GM23338 (cell line): ENCODE measurements around the gene CTRB2. TPM values are rescaled to one million over a fixed set of nuclear protein-coding genes. Genes with fewer than 3 reads are reported as not detected.

ENCODE experiments used
- ATAC-seq: fragments of 200-7000 bp; cut with Tn5 transposase; 3 replicates; pipeline ENCODE4 v1.9.1; 2020
- DNase-seq: peaks from one replicate; pipeline ENCODE4 v3.0.0-alpha.2; 2015; ENCODE audit warnings: low spot score
- H2AFZ ChIP-seq: fragments of 200-600 bp; sonication (generic); 2 replicates; pipeline ENCODE4 v1.8.0; 2016; ENCODE audit warnings: antibody characterized with exemption, mild to moderate bottlenecking, moderate library complexity
- H3F3A ChIP-seq: fragments of 200-600 bp; sonication (generic); replicated peaks from 2 replicates; pipeline ENCODE4 v1.8.0; 2017; ENCODE audit warnings: antibody characterized with exemption, mixed run types, low read depth
- H3K27ac ChIP-seq: fragments of 200-600 bp; sonication (generic); 2 replicates; pipeline ENCODE4 v1.6.1; 2016; ENCODE audit warnings: low read depth
- H3K27me3 ChIP-seq: fragments of 200-600 bp; sonication (generic); 2 replicates; pipeline ENCODE4 v1.8.0; 2016; ENCODE audit warnings: mild to moderate bottlenecking, mixed run types, moderate library complexity; ENCODE audit not compliant: insufficient read depth
- H3K36me3 ChIP-seq: fragments of 200-600 bp; sonication (generic); 2 replicates; pipeline ENCODE4 v1.8.0; 2016; ENCODE audit warnings: mild to moderate bottlenecking; ENCODE audit not compliant: insufficient read depth
- H3K4me1 ChIP-seq: fragments of 200-600 bp; sonication (generic); 2 replicates; pipeline ENCODE4 v1.8.0; 2016; ENCODE audit warnings: mild to moderate bottlenecking, moderate library complexity; ENCODE audit not compliant: insufficient read depth
- H3K4me2 ChIP-seq: fragments of 200-600 bp; sonication (generic); 2 replicates; pipeline ENCODE4 v1.7.1; 2017; ENCODE audit warnings: mixed run types
- H3K4me3 ChIP-seq: fragments of 200-600 bp; sonication (generic); 2 replicates; pipeline ENCODE4 v1.6.1; 2016; ENCODE audit warnings: mixed run types
- H3K79me2 ChIP-seq: fragments of 200-600 bp; sonication (generic); replicated peaks from 2 replicates; pipeline ENCODE4 v1.8.0; 2017; ENCODE audit warnings: mild to moderate bottlenecking; ENCODE audit not compliant: insufficient read depth
- H3K9me2 ChIP-seq: fragments of 200-600 bp; sonication (generic); 2 replicates; pipeline ENCODE4 v1.8.0; 2017; ENCODE audit not compliant: insufficient read depth
- H4K20me1 ChIP-seq: fragments of 200-600 bp; sonication (generic); replicated peaks from 2 replicates; pipeline ENCODE4 v1.8.0; 2017; ENCODE audit warnings: mild to moderate bottlenecking; ENCODE audit not compliant: insufficient read depth
- H3K27ac Mint-ChIP-seq: 2 replicates; pipeline ENCODE4 v1.8.0; 2020; ENCODE audit warnings: inconsistent platforms, mild to moderate bottlenecking, moderate library complexity, mixed read lengths
- H3K27me3 Mint-ChIP-seq: 3 replicates; pipeline ENCODE4 v1.8.0; 2022; ENCODE audit warnings: low read depth, mild to moderate bottlenecking, moderate library complexity, mixed read lengths, inconsistent platforms; ENCODE audit not compliant: insufficient read depth, poor library complexity
- H3K36me3 Mint-ChIP-seq: 3 replicates; pipeline ENCODE4 v1.8.0; 2021; ENCODE audit warnings: low read depth, mild to moderate bottlenecking, inconsistent platforms, moderate library complexity, mixed read lengths
- H3K4me1 Mint-ChIP-seq: 3 replicates; pipeline ENCODE4 v1.8.0; 2020; ENCODE audit warnings: mild to moderate bottlenecking, inconsistent platforms, mixed read lengths
- H3K4me3 Mint-ChIP-seq: 3 replicates; pipeline ENCODE4 v1.8.0; 2021; ENCODE audit warnings: moderate library complexity, mild to moderate bottlenecking, inconsistent platforms, mixed read lengths
- H3K9me3 Mint-ChIP-seq: 3 replicates; pipeline ENCODE4 v1.8.0; 2020; ENCODE audit warnings: moderate library complexity, mild to moderate bottlenecking, inconsistent platforms, mixed read lengths
- CTCF ChIP-seq, 2 experiments: fragments of 200-600 bp in 1 of 2; sonication (generic) in 1 of 2; conservative IDR thresholded peaks; 2 replicates each; pipeline versions ENCODE4 v1.5.1 to v1.6.1; 2016 to 2017; ENCODE audit warnings: antibody characterized with exemption in 2 of 2, low read depth in 2 of 2, mild to moderate bottlenecking in 2 of 2, moderate library complexity in 1 of 2
- ETS1 ChIP-seq: IDR thresholded peaks from 2 replicates; pipeline ENCODE4 v1.6.1; 2016; ENCODE audit warnings: antibody characterized with exemption
- EZH2 ChIP-seq: fragments of 200-600 bp; sonication (generic); IDR thresholded peaks from one replicate; pipeline ENCODE4 v1.8.0; 2017; ENCODE audit warnings: antibody characterized with exemption, mild to moderate bottlenecking, low read depth; ENCODE audit not compliant: unreplicated experiment
- EZH2phosphoT487 ChIP-seq: fragments of 200-600 bp; sonication (generic); IDR thresholded peaks from one replicate; pipeline ENCODE4 v1.8.1; 2018; ENCODE audit warnings: antibody characterized with exemption; ENCODE audit not compliant: unreplicated experiment
- STAT1 ChIP-seq: IDR thresholded peaks from one replicate; pipeline ENCODE4 v1.6.1; 2016; ENCODE audit warnings: antibody characterized with exemption; ENCODE audit not compliant: unreplicated experiment
- polyA plus RNA-seq: library from polyadenylated mRNA; unstranded; fragments of >200 nt; fragmentation: Nextera tagmentation; extraction: Ambion mirVana; gene quantifications from 2 replicates; pipeline ENCODE4 v1.2.1, GENCODE V29; 2016
- total RNA-seq: library from RNA; depleted of rRNA; stranded (reverse); fragments of >200 nt; shearing (Covaris generic); gene quantifications from 2 replicates; pipeline ENCODE4 v1.2.3, GENCODE V29; 2014
- TF ChIP-seq, protein P1 (sequence below): IDR thresholded peaks from one replicate; pipeline ENCODE4 v1.6.1; 2018; ENCODE audit warnings: antibody characterized with exemption; ENCODE audit not compliant: unreplicated experiment
- TF ChIP-seq, protein P2 (sequence below): fragments of 250-450 bp; sonication (Bioruptor Pico); IDR thresholded peaks from 2 replicates; pipeline ENCODE4 v1.5.0; 2020; ENCODE audit warnings: mild to moderate bottlenecking, moderate library complexity

Gene CTRB2
- total and polyA plus RNA-seq, 2 experiments from 2014 or later = not detected

DNA sequence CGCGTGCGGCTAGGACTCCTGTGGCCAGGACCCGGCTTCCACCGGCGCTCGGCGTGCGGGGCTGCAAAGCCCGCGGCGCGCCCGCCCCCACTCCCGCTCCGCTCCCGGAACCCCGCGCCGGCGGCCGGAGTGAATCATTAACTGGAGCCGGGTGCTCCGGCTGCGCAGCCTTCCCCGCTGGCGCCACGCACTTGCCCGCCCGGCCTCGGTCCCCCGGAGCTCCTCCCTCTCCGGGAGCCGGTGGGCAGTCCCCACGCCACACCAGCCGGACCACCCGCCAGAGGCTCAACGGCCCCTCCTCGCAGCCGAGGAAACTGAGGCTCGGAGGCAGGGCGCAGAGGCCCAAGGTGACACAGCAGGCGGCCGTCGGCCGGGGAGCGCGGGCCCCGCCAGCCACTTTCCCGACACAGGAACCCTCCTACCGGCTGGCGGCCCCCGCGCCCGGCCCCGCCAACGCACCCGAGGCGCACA is 43.9 kb upstream of the CTRB2 start:
- H3K36me3 ChIP-seq = no peaks in the 10 kb centered on the region
- H3K4me1 ChIP-seq = peaks cover 71% of the 10 kb centered on the region
- peak overlapping the region; percentile 90 for H3K4me3 ChIP-seq
- peaks cover 47% of the 10 kb centered on the region for H4K20me1 ChIP-seq
- H3K9me2 ChIP-seq = no peaks in the 10 kb centered on the region
- Mint-ChIP-seq H3K27me3 (peaks cover 48% of the 10 kb centered on the region), H3K36me3 (no peaks in the 10 kb centered on the region; the same call in 1 of the 3 replicates), H3K9me3 (no peaks in the 10 kb centered on the region), H3K4me1 (peaks cover 77% of the 10 kb centered on the region), H3K4me3 (peak overlapping the region; percentile 86), H3K27ac (no peak overlapping the region)
- ATAC-seq (no peak; the same call in 1 of the 3 replicates), DNase-seq (no peak)
- H3K4me2 ChIP-seq = peak overlapping the region; percentile 98
- no peaks in the 10 kb centered on the region for H3K27me3 ChIP-seq
- H3K79me2 ChIP-seq = peaks cover 80% of the 10 kb centered on the region
- TF ChIP-seq EZH2 = no peak
- H2AFZ ChIP-seq = no peak overlapping the region
- peaks cover 34% of the 10 kb centered on the region for H3F3A ChIP-seq
- peak overlapping the region; percentile 81; the same call in 1 of the 2 replicates for H3K27ac ChIP-seq

GRCh38 chr16:75250089-75250808 is 43.3 kb upstream of the CTRB2 start:
- H3K9me2 ChIP-seq = no peaks in the 10 kb centered on the region
- H4K20me1 ChIP-seq = peaks cover 49% of the 10 kb centered on the region
- H3K36me3 ChIP-seq = no peaks in the 10 kb centered on the region
- peaks cover 80% of the 10 kb centered on the region for H3K79me2 ChIP-seq
- peak overlapping the region; percentile 90 for H3K4me3 ChIP-seq
- Mint-ChIP-seq H3K27ac (0 out of 2 replicates have a peak overlapping the region, but pooled peaks have one; percentile 18), H3K9me3 (no peaks in the 10 kb centered on the region), H3K4me3 (peak overlapping the region; percentile 86), H3K36me3 (no peaks in the 10 kb centered on the region; the same call in 1 of the 3 replicates), H3K4me1 (peaks cover 76% of the 10 kb centered on the region), H3K27me3 (peaks cover 49% of the 10 kb centered on the region)
- peaks cover 32% of the 10 kb centered on the region for H3F3A ChIP-seq
- H2AFZ ChIP-seq = no peak overlapping the region
- H3K27me3 ChIP-seq = no peaks in the 10 kb centered on the region
- peak; percentile 59 for DNase-seq
- ATAC-seq = no peak
- peak overlapping the region; percentile 98 for H3K4me2 ChIP-seq
- H3K4me1 ChIP-seq = peaks cover 71% of the 10 kb centered on the region
- H3K27ac ChIP-seq = no peak overlapping the region
- TF ChIP-seq EZH2phosphoT487 = no peak
- TF ChIP-seq, protein P1, sequence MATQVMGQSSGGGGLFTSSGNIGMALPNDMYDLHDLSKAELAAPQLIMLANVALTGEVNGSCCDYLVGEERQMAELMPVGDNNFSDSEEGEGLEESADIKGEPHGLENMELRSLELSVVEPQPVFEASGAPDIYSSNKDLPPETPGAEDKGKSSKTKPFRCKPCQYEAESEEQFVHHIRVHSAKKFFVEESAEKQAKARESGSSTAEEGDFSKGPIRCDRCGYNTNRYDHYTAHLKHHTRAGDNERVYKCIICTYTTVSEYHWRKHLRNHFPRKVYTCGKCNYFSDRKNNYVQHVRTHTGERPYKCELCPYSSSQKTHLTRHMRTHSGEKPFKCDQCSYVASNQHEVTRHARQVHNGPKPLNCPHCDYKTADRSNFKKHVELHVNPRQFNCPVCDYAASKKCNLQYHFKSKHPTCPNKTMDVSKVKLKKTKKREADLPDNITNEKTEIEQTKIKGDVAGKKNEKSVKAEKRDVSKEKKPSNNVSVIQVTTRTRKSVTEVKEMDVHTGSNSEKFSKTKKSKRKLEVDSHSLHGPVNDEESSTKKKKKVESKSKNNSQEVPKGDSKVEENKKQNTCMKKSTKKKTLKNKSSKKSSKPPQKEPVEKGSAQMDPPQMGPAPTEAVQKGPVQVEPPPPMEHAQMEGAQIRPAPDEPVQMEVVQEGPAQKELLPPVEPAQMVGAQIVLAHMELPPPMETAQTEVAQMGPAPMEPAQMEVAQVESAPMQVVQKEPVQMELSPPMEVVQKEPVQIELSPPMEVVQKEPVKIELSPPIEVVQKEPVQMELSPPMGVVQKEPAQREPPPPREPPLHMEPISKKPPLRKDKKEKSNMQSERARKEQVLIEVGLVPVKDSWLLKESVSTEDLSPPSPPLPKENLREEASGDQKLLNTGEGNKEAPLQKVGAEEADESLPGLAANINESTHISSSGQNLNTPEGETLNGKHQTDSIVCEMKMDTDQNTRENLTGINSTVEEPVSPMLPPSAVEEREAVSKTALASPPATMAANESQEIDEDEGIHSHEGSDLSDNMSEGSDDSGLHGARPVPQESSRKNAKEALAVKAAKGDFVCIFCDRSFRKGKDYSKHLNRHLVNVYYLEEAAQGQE = no peak
- no peak for TF ChIP-seq CTCF (conservative IDR thresholded peaks at IDR 0.05; ENCODE audit: low read depth in 2 of 2)
- no peak for TF ChIP-seq ETS1
- TF ChIP-seq STAT1 = no peak
- TF ChIP-seq, protein P2, sequence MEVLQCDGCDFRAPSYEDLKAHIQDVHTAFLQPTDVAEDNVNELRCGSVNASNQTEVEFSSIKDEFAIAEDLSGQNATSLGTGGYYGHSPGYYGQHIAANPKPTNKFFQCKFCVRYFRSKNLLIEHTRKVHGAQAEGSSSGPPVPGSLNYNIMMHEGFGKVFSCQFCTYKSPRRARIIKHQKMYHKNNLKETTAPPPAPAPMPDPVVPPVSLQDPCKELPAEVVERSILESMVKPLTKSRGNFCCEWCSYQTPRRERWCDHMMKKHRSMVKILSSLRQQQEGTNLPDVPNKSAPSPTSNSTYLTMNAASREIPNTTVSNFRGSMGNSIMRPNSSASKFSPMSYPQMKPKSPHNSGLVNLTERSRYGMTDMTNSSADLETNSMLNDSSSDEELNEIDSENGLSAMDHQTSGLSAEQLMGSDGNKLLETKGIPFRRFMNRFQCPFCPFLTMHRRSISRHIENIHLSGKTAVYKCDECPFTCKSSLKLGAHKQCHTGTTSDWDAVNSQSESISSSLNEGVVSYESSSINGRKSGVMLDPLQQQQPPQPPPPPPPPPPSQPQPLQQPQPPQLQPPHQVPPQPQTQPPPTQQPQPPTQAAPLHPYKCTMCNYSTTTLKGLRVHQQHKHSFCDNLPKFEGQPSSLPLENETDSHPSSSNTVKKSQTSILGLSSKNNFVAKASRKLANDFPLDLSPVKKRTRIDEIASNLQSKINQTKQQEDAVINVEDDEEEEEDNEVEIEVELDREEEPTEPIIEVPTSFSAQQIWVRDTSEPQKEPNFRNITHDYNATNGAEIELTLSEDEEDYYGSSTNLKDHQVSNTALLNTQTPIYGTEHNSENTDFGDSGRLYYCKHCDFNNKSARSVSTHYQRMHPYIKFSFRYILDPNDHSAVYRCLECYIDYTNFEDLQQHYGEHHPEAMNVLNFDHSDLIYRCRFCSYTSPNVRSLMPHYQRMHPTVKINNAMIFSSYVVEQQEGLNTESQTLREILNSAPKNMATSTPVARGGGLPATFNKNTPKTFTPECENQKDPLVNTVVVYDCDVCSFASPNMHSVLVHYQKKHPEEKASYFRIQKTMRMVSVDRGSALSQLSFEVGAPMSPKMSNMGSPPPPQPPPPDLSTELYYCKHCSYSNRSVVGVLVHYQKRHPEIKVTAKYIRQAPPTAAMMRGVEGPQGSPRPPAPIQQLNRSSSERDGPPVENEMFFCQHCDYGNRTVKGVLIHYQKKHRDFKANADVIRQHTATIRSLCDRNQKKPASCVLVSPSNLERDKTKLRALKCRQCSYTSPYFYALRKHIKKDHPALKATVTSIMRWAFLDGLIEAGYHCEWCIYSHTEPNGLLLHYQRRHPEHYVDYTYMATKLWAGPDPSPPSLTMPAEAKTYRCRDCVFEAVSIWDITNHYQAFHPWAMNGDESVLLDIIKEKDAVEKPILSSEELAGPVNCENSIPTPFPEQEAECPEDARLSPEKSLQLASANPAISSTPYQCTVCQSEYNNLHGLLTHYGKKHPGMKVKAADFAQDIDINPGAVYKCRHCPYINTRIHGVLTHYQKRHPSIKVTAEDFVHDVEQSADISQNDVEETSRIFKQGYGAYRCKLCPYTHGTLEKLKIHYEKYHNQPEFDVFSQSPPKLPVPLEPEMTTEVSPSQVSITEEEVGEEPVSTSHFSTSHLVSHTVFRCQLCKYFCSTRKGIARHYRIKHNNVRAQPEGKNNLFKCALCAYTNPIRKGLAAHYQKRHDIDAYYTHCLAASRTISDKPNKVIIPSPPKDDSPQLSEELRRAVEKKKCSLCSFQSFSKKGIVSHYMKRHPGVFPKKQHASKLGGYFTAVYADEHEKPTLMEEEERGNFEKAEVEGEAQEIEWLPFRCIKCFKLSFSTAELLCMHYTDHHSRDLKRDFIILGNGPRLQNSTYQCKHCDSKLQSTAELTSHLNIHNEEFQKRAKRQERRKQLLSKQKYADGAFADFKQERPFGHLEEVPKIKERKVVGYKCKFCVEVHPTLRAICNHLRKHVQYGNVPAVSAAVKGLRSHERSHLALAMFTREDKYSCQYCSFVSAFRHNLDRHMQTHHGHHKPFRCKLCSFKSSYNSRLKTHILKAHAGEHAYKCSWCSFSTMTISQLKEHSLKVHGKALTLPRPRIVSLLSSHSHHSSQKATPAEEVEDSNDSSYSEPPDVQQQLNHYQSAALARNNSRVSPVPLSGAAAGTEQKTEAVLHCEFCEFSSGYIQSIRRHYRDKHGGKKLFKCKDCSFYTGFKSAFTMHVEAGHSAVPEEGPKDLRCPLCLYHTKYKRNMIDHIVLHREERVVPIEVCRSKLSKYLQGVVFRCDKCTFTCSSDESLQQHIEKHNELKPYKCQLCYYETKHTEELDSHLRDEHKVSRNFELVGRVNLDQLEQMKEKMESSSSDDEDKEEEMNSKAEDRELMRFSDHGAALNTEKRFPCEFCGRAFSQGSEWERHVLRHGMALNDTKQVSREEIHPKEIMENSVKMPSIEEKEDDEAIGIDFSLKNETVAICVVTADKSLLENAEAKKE (CRISPR knock-in tag) = no peak
